ENCODE measurements around the gene PRR16. TPM values are rescaled to one million over a fixed set of nuclear protein-coding genes. Genes with fewer than 3 reads are reported as not detected.

Gene PRR16
- total RNA-seq, 2 donors from 2014 or later, result 19.8 to 25.5 TPM

GRCh38 chr5:120512791-120513650 is 48.9 kb downstream of the PRR16 start:
- peaks cover 11 to 17% of the 10 kb centered on the region in 2 donors for H3K4me1 ChIP-seq (ENCODE audit: control insufficient read depth in 1 of 2, low read depth in 2 of 2)
- no peaks in the 10 kb centered on the region for H3K36me3 ChIP-seq
- no peak overlapping the region for H3K4me3 ChIP-seq
- TF ChIP-seq CTCF (IDR thresholded peaks at IDR 0.05), result no peak
- DNase-seq (ENCODE audit: low spot score) (no peak), ATAC-seq (ENCODE audit: insufficient number of reproducible peaks, low FRiP score, low read depth) (no peak)
- no peaks in the 10 kb centered on the region for H3K9me3 ChIP-seq
- no peak overlapping the region for H3K27ac ChIP-seq
- H3K27me3 ChIP-seq (replicated peaks; ENCODE audit: insufficient read depth), result no peaks in the 10 kb centered on the region

- Histone ChIP-seq H3K36me3 (no peaks in the 10 kb centered on the region), H3K9me3 (no peaks in the 10 kb centered on the region), H3K27me3 (replicated peaks; ENCODE audit: insufficient read depth) (no peaks in the 10 kb centered on the region), H3K4me1 (ENCODE audit: control insufficient read depth in 1 of 2, low read depth in 2 of 2) (peaks cover 9 to 11% of the 10 kb centered on the region in 2 donors), H3K27ac (no peak overlapping the region), H3K4me3 (no peak overlapping the region)
- TF ChIP-seq CTCF (IDR thresholded peaks at IDR 0.05), result no peak
- DNase-seq (ENCODE audit: low spot score) (no peak), ATAC-seq (ENCODE audit: insufficient number of reproducible peaks, low FRiP score, low read depth) (no peak)
These were observed 52.7 kb downstream of the PRR16 start for GRCh38 chr5:120516805-120517204.

GRCh38 chr5:120517607-120518252 is 53.6 kb downstream of the PRR16 start:
- Histone ChIP-seq H3K27ac (no peak overlapping the region), H3K4me1 (ENCODE audit: control insufficient read depth in 1 of 2, low read depth in 2 of 2) (peaks cover 9 to 11% of the 10 kb centered on the region in 2 donors), H3K27me3 (replicated peaks; ENCODE audit: insufficient read depth) (no peaks in the 10 kb centered on the region), H3K9me3 (no peaks in the 10 kb centered on the region), H3K4me3 (no peak overlapping the region), H3K36me3 (no peaks in the 10 kb centered on the region)
- TF ChIP-seq CTCF (IDR thresholded peaks at IDR 0.05), result no peak
- ATAC-seq (ENCODE audit: insufficient number of reproducible peaks, low FRiP score, low read depth), result no peak
- DNase-seq (ENCODE audit: low spot score), result no peak

- Histone ChIP-seq H3K36me3 (no peaks in the 10 kb centered on the region), H3K27me3 (replicated peaks; ENCODE audit: insufficient read depth) (no peaks in the 10 kb centered on the region), H3K9me3 (no peaks in the 10 kb centered on the region), H3K4me1 (ENCODE audit: control insufficient read depth in 1 of 2, low read depth in 2 of 2) (peaks cover 9 to 11% of the 10 kb centered on the region in 2 donors), H3K27ac (no peak overlapping the region), H3K4me3 (no peak overlapping the region)
- no peak for TF ChIP-seq CTCF (IDR thresholded peaks at IDR 0.05)
- no peak for DNase-seq (ENCODE audit: low spot score)
- ATAC-seq (ENCODE audit: insufficient number of reproducible peaks, low FRiP score, low read depth), result no peak
These were observed 54.5 kb downstream of the PRR16 start for GRCh38 chr5:120518581-120518980.

GRCh38 chr5:120527251-120527650 is 63.2 kb downstream of the PRR16 start:
- no peaks in the 10 kb centered on the region for H3K9me3 ChIP-seq
- no peaks in the 10 kb centered on the region for H3K36me3 ChIP-seq
- H3K4me3 ChIP-seq, result no peak overlapping the region
- H3K27ac ChIP-seq, result no peak overlapping the region
- no peaks in the 10 kb centered on the region for H3K27me3 ChIP-seq (replicated peaks; ENCODE audit: insufficient read depth)
- DNase-seq (ENCODE audit: low spot score) (no peak), ATAC-seq (ENCODE audit: insufficient number of reproducible peaks, low FRiP score, low read depth) (no peak)
- TF ChIP-seq CTCF (IDR thresholded peaks at IDR 0.05), result no peak
- H3K4me1 ChIP-seq (ENCODE audit: control insufficient read depth in 1 of 2, low read depth in 2 of 2), result no peaks in the 10 kb centered on the region

Measured in thoracic aorta (tissue), 2 donors.